ENCODE measurements around the gene HAP1.
"Not testable (repeated sequence)": the region's sequence is repeated elsewhere in the genome, so short reads cannot be mapped to it uniquely, and the experiment has no call there.

Gene HAP1

DNA sequence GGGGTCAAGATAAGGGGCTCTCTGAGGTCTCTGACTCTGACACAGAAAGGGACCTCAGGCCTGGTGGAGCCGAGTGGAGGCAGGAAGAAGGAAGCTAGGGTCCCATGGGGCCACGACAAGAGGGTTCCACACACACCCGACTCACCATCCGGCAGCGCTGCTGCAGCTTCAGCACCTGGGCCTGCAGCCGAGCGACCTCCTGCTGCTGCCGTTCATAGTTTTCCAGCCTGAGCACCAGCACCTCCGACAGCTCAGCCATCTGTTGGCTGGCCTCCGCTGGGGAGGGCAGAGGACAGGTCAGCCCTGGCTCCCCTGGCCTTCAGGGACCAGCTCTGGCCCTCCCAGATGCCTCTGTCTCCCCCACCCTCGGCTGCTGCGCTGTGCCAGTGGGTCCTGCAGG, 6.4 kb downstream of the HAP1 start:
- in situ Hi-C loops (cut with MboI; ENCODE audit: low sequenced_read_pairs), result no loop called here

- in situ Hi-C loops (cut with MboI; ENCODE audit: low sequenced_read_pairs), result no loop called here
These were observed 9.3 kb downstream of the HAP1 start for GRCh38 chr17:41725134-41725533.

DNA sequence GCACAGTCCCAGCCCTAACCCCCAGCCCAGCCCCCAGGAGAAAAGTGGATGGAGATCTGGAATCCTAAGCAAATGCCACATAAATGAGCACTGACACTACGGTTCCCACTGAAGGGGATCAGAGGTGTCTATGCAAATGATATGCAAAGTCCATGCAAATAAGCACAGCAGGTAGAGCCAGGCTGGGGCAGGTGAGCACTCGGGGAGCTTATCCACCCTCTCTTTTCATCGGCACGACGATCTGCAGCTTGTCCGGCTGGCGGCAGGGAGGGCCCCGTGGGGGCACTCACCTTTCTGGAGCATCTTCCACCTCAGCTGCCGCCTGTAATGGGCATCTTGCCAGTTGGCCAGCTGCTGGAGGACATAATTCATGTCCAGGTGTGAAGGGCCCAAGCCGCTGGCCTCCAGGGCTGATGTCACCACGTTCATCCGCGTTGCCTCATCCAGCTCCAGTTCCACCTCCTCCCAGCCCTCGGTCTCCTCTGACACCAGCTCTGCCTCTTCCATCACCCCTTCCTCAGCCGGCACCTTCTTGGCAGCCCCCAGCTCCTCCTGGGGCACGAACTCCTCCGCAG, 9.9 kb downstream of the HAP1 start:
- in situ Hi-C loops (cut with MboI; ENCODE audit: low sequenced_read_pairs), result no loop called here

DNA sequence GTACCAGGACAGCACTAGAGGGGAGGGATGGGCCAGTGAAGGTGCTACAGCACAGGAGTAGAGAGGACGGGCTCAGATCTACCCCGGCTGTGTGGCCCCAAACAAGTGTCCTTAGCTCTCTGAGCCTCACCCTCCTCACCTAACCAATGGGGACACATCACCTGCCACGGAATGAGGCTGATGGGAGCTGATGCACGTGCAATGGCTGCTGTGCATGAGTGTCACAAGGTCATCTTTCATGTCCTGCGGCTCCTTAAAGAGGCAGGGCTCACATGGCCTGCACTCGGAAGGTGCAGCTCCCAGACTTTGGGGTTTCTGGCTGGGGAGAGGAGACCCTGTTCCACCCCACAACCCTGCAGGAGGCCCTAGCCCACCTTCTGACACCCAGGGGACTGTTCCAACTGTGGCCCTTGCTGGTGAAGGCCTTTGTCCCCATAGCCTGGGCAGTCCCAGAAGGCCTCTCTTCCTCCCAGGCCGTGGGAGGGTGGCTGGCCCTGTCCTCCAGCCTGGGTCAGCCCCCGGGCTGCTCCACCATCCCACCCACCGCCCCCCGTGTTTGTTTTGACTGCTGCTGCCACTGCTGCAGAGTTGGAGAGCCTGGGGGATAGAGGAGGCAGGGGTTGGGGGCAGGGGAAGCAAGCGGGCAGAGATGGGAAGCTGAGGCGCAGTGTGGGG, 10.5 kb downstream of the HAP1 start:
- in situ Hi-C loops (cut with MboI; ENCODE audit: low sequenced_read_pairs), result no loop called here

DNA sequence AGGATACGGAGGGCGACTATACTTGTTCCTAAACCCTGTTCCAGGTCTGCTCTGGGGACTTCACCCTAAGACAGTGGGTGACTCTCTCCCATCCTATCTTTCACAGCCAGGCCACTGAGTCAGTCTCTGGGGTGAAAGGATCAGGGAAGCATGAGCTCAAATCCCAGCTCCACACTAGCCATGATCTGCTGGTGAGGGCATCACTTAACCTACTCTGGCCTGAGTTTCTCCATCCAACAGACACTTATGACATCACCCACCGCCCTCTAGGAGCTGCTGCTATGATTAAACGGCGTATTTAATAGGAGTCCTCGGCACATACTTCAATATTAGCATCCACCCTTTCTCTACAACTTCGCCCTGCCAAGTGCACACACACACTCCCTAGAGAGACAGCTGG, 12.2 kb downstream of the HAP1 start:
- in situ Hi-C loops (cut with MboI; ENCODE audit: low sequenced_read_pairs), result no loop called here

GRCh38 chr17:41718287-41718645, 16.2 kb downstream of the HAP1 start:
- in situ Hi-C loops (cut with MboI; ENCODE audit: low sequenced_read_pairs), result no loop called here

- in situ Hi-C loops (cut with MboI; ENCODE audit: low sequenced_read_pairs), result no loop called here
These were observed 16.8 kb downstream of the HAP1 start for GRCh38 chr17:41717408-41718286.

DNA sequence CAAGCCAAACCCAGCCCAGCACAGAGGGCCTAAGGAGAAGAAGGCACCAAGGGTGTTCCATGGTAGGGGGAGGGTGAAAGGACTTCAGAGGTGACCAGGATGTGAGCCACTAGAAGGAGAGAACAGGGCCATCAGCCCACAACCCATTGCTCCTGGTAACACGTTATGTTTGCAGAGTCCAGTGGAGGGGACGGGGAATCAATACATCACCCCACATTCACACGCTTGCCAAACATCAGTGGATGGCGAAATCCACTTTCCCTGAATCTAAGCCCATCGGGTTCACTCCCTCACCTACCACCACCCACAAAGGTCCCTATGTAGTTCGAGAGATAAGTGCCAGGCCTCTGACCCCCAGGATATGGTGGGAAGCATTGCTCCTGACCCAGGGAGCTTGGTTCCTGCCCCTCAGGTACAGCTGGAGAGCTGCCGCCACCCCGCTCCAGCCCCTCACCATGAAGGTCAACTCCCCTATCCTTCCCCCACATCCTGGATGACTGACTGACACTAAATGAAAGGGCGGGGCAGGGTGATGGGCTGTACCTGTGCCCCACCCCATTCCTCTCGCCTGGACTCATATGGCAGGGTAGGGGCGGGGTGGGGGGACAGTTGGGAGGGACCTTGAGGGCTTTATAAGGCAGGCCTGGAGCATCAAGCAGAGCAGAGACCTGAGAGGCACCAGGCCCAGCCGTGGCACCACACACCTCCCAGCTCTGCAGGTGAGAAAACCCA, 22.6 kb downstream of the HAP1 start, which contains the start of gene GAST:
GAST (plus strand) TSS at position 663 of the 732 bp plus-strand sequence. CDS start 3,106 bp downstream, outside the sequence.
- in situ Hi-C loops (cut with MboI; ENCODE audit: low sequenced_read_pairs), result no loop called here

DNA sequence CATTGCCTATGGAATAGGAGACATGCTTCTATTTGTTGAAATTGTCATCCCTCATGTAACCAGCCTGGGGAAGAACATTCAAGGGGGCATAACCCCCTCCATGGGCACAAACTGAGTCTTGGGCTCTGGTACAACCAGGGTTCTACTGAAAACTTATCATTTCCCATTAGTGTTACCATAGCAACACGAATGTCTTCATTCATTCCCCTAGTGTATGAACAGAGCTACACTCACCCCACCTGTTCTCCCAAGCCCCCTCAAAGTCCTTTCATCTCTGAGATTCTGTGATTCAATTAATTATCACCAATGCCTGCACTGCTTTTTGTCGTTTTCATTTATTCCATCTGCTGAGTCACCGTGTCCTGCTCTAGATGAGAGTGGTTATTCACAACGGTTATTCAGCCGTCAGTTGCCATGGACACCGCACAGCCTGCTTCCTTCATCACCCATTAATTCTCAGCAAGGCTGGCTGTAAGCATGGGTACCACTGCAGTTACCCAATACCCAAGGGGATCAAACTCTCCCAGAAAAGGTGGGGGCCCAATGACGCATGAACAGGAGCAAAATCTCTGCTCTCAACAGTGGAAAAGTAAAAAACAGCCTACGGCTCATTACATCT, 23.9 kb downstream of the HAP1 start:
- in situ Hi-C loops (cut with MboI; ENCODE audit: low sequenced_read_pairs), result no loop called here

DNA sequence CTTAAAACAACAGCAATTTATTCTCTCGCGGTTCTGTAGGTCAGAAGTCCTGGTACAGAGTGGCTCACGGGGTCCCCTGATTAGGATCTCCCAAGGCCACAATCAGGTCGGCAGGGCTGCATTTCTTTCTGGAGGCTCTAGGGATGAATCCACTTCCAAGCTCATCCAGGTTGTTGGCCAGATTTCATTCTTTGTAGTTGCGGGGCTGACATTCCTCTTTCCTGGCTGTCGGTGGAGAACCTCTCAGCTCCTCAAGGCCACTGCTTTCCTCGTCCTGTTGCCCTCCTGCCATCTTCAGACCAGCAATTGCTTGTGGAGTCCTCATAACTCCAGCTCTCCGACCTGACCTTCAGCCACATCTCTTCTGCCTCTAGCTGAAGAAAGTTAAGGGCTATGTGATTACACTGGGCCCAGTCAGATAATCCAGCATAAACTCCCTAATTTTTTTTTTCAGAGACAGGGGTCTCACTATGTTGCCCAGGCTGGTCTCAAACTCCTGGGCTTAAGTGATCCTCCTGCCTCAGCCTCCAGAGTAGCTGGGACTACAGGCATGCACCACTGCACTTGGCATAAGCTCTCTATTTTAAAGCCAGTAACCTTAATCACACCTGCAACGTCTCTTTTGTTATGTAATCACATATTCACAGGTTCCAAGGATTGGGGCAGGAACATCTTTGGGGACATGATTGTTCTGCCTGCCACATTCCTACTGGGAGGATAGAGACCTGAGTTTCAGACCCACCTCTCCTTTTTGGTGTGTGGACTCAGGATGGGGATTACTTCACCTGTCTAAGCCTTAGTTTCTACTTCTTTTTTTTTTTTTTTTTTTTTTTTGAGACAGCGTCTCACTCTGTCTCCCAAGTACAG, 26.4 kb downstream of the HAP1 start:
- in situ Hi-C loops (cut with MboI; ENCODE audit: low sequenced_read_pairs), result no loop called here

- in situ Hi-C loops (cut with MboI; ENCODE audit: low sequenced_read_pairs), result no loop called here
These were observed 29.0 kb downstream of the HAP1 start for GRCh38 chr17:41705271-41705991.

DNA sequence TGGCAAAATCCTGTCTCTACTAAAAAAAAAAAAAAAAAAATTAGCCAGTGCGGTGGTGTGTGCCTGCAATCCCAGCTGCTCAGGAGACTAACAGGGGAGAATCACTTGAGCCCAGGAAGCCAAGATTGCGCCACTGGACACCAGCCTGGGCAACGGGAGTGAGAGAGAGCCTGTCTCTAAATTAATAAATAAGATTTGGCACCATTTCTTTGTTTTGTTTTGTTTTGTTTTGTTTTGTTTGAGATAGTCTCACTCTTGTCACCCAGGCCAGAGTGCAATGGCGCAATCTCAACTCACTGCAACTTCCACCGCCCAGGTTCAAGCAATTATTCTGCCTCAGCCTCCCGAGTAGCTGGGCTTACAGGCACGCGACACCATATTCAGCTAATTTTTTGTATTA, 31.7 kb downstream of the HAP1 start:
- in situ Hi-C loops (cut with MboI; ENCODE audit: low sequenced_read_pairs), result no loop called here

GRCh38 chr17:41700843-41701242, 33.6 kb downstream of the HAP1 start:
- in situ Hi-C loops (cut with MboI; ENCODE audit: low sequenced_read_pairs), result not testable (repeated sequence)

DNA sequence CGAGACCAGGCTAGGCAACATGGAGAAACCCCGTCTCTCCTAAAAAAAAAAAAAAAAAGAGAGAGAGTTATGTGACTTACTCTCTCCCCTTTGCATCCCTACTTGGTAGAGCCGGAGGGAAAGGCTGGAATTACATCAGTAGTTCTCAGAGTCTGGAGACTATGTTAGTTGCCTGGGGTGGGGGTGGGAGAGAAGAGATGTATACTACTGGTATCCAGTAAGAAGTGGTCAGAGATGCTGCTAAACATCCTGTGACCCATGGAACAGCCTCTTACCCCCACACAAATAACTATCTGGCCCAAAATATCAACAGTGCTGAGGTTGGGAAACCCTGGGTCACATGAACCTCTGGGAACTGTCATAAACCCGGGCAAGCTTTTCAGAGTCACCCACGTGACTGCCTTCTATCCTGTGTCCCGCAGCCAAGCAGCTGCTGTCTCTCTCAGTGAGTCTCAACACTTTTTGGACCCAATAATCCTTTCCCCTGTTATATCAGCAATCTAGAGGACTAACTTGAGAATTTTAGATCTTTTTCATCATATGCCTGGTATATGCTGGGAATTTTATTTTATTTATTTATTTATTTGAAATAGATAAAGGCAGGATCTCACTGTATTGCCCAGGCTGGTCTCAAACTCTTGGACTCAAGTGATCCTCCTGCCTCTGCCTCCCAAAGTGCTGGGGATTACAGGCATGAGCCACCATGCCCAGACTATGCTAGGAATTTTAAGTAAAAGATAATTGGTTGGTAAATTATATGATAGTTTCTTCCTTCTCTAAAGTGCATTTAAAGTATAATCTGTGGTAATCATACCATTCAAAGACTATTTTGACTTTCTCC, 37.1 kb downstream of the HAP1 start:
- in situ Hi-C loops (cut with MboI; ENCODE audit: low sequenced_read_pairs), result no loop called here

GRCh38 chr17:41695954-41696757, 38.3 kb downstream of the HAP1 start:
- in situ Hi-C loops (cut with MboI; ENCODE audit: low sequenced_read_pairs), result no loop called here

DNA sequence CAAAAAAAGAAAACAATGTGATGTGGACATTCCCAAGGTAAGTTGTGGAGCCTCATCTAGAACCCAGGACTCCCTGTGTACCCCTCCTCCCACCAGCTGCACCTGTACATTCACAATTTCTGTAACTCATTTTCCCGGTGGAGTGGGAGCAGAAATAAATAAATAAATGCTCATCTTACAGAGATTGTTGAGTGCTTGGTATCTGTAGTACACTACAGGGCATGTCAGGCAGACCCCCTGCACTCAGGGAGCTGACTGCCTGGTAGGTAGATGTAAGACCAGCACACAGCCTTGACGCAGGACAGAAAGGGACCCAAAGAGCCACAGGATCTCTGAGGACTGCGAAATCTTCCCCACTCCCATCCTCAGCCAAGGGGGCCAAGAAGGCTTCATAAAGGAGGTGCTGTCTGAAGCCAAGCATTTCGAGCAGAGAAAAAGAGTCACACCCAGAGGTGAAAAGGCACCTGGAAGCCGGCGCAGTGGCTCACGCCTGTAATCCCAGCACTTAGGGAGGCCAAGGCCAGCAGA, 39.2 kb downstream of the HAP1 start:
- in situ Hi-C loops (cut with MboI; ENCODE audit: low sequenced_read_pairs), result no loop called here

All from HL-60/S4 treated with phorbol 12-myristate 13-acetate at 8.2 ng/mL for 4 days and 3 days (cell line).